Stomach (tissue), 4 donors: ENCODE measurements around the gene MYB.

Experiments used
- CTCF ChIP-seq, 7 experiments: fragments of 450-650 bp in 4 of 7; fragments of 200-600 bp in 3 of 7; sonication (generic) in 3 of 7; IDR thresholded peaks; one replicate each; pipeline ENCODE4 v1.5.1; 2016 to 2019; ENCODE audit warnings: antibody characterized with exemption in 7 of 7, control low read depth in 2 of 7, mild to moderate bottlenecking in 1 of 7
- EP300 ChIP-seq: sonication (generic); formaldehyde crosslinking; IDR thresholded peaks from one replicate; pipeline ENCODE4 v1.6.1; 2017; ENCODE audit warnings: antibody characterized with exemption
- POLR2AphosphoS5 ChIP-seq, 3 donors: sonication (generic); formaldehyde crosslinking; IDR thresholded peaks; one replicate each; pipeline ENCODE4 v1.6.1; 2016; ENCODE audit warnings: antibody characterized with exemption in 3 of 3

GRCh38 chr6:135195522-135195921, 14.4 kb downstream of the MYB start:
- TF ChIP-seq CTCF (IDR thresholded peaks at IDR 0.05) (no peak), EP300 (no peak), POLR2AphosphoS5 (IDR thresholded peaks at IDR 0.05) (no peak)
